ENCODE data around the gene WDR45.

DNA sequence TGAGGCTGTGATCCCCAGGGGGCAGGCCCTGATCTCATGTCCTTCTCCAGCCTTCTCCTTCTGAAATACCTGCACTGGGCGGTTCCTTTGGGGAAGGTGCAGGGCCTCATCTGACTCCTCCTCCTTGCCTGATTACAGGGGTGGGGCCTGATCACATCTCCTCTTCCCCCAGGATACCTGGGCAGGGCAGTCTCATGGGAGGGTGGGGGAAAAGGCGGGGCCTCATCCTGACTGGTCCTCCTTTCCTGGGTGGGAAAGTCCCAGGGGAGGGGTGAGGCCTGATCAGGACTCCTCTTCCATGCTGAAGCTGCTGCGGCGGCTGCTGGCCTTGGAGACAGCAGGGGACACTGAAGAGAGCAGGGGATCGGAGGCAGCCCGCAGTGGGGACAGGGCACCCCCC is 49.8 kb downstream of the WDR45 start:
- TF ChIP-seq, protein P1, sequence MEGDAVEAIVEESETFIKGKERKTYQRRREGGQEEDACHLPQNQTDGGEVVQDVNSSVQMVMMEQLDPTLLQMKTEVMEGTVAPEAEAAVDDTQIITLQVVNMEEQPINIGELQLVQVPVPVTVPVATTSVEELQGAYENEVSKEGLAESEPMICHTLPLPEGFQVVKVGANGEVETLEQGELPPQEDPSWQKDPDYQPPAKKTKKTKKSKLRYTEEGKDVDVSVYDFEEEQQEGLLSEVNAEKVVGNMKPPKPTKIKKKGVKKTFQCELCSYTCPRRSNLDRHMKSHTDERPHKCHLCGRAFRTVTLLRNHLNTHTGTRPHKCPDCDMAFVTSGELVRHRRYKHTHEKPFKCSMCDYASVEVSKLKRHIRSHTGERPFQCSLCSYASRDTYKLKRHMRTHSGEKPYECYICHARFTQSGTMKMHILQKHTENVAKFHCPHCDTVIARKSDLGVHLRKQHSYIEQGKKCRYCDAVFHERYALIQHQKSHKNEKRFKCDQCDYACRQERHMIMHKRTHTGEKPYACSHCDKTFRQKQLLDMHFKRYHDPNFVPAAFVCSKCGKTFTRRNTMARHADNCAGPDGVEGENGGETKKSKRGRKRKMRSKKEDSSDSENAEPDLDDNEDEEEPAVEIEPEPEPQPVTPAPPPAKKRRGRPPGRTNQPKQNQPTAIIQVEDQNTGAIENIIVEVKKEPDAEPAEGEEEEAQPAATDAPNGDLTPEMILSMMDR (optimal IDR thresholded peaks at IDR 0.05 in 1 of 3, IDR thresholded peaks at IDR 0.05 in 1 of 3, conservative IDR thresholded peaks at IDR 0.05 in 1 of 3; ENCODE audit: extremely low read depth in 1 of 3, insufficient read depth in 2 of 3, low read length in 3 of 3) = no peak
- TF ChIP-seq EZH2 (IDR thresholded peaks at IDR 0.05; ENCODE audit: low read length) = no peak
